Neuron (in vitro differentiated cells): Measurements from ENCODE around the gene CITED2.
A peak's percentile ranks its signal among the peaks of the same experiment; 100 is the strongest.
"Not testable (repeated sequence)": the region's sequence is repeated elsewhere in the genome, so short reads cannot be mapped to it uniquely, and the experiment has no call there.

ENCODE experiments used
- H2AFZ ChIP-seq: one replicate; pipeline ENCODE4 v1.6.1; 2013; ENCODE audit warnings: low read depth, mild to moderate bottlenecking, inconsistent platforms, low read length, moderate library complexity
- H3K27me3 ChIP-seq: one replicate; pipeline ENCODE4 v1.6.1; 2013; ENCODE audit warnings: low read length; ENCODE audit not compliant: insufficient read depth
- H3K36me3 ChIP-seq: one replicate; pipeline ENCODE4 v1.6.1; 2013; ENCODE audit warnings: low read length; ENCODE audit not compliant: insufficient read depth
- H3K4me1 ChIP-seq: one replicate; pipeline ENCODE4 v1.6.1; 2013; ENCODE audit warnings: low read length; ENCODE audit not compliant: insufficient read depth
- H3K4me3 ChIP-seq: 2 replicates; pipeline ENCODE4 v1.5.1; 2013; ENCODE audit warnings: mild to moderate bottlenecking, low read length, moderate library complexity
- H3K9me3 ChIP-seq: one replicate; pipeline ENCODE4 v1.6.1; 2013; ENCODE audit warnings: low read length

The CITED2 gene

GRCh38 chr6:139368661-139369060, 5.8 kb downstream of the CITED2 start:
- peaks cover 24% of the 10 kb centered on the region for H3K36me3 ChIP-seq
- no peaks in the 10 kb centered on the region for H3K9me3 ChIP-seq
- peaks cover 48% of the 10 kb centered on the region for H3K4me1 ChIP-seq
- H3K27me3 ChIP-seq: no peaks in the 10 kb centered on the region
- H2AFZ ChIP-seq: no peak overlapping the region
- no peak overlapping the region for H3K4me3 ChIP-seq

GRCh38 chr6:139367810-139368351, 6.6 kb downstream of the CITED2 start:
- Histone ChIP-seq H2AFZ (no peak overlapping the region), H3K4me3 (peak overlapping the region; percentile 16), H3K27me3 (no peaks in the 10 kb centered on the region), H3K9me3 (no peaks in the 10 kb centered on the region), H3K36me3 (peaks cover 17% of the 10 kb centered on the region), H3K4me1 (peaks cover 48% of the 10 kb centered on the region)

- Histone ChIP-seq H3K27me3 (no peaks in the 10 kb centered on the region), H2AFZ (no peak overlapping the region), H3K4me3 (no peak overlapping the region), H3K4me1 (peaks cover 27% of the 10 kb centered on the region), H3K36me3 (no peaks in the 10 kb centered on the region), H3K9me3 (no peaks in the 10 kb centered on the region)
These were observed 9.5 kb downstream of the CITED2 start for GRCh38 chr6:139364982-139365379.

GRCh38 chr6:139364302-139364981, 10.0 kb downstream of the CITED2 start:
- no peaks in the 10 kb centered on the region for H3K27me3 ChIP-seq
- H3K36me3 ChIP-seq: no peaks in the 10 kb centered on the region
- H2AFZ ChIP-seq: no peak overlapping the region
- no peaks in the 10 kb centered on the region for H3K9me3 ChIP-seq
- peaks cover 23% of the 10 kb centered on the region for H3K4me1 ChIP-seq
- no peak overlapping the region for H3K4me3 ChIP-seq

GRCh38 chr6:139363797-139364196, 10.7 kb downstream of the CITED2 start:
- H3K4me3 ChIP-seq, H2AFZ ChIP-seq, H3K9me3 ChIP-seq, H3K27me3 ChIP-seq, H3K36me3 ChIP-seq: not testable (repeated sequence)
- H3K4me1 ChIP-seq: peaks cover 17% of the 10 kb centered on the region

- not testable (repeated sequence) for H3K9me3 ChIP-seq, H2AFZ ChIP-seq, H3K4me3 ChIP-seq, H3K36me3 ChIP-seq, H3K27me3 ChIP-seq
- peaks cover 10% of the 10 kb centered on the region for H3K4me1 ChIP-seq
These were observed 11.3 kb downstream of the CITED2 start for GRCh38 chr6:139363123-139363522.

GRCh38 chr6:139361211-139361610, 13.2 kb downstream of the CITED2 start:
- Histone ChIP-seq H3K27me3 (no peaks in the 10 kb centered on the region), H3K4me3 (no peak overlapping the region), H3K4me1 (no peaks in the 10 kb centered on the region), H3K9me3 (no peaks in the 10 kb centered on the region), H2AFZ (no peak overlapping the region), H3K36me3 (no peaks in the 10 kb centered on the region)

- Histone ChIP-seq H2AFZ (no peak overlapping the region), H3K27me3 (no peaks in the 10 kb centered on the region), H3K9me3 (no peaks in the 10 kb centered on the region), H3K4me1 (no peaks in the 10 kb centered on the region), H3K4me3 (no peak overlapping the region), H3K36me3 (no peaks in the 10 kb centered on the region)
These were observed 17.5 kb downstream of the CITED2 start for GRCh38 chr6:139356924-139357323.

- Histone ChIP-seq H3K4me1 (no peaks in the 10 kb centered on the region), H3K27me3 (no peaks in the 10 kb centered on the region), H2AFZ (no peak overlapping the region), H3K36me3 (no peaks in the 10 kb centered on the region), H3K4me3 (no peak overlapping the region), H3K9me3 (no peaks in the 10 kb centered on the region)
These were observed 18.5 kb downstream of the CITED2 start for GRCh38 chr6:139355777-139356445.

- no peaks in the 10 kb centered on the region for H3K4me1 ChIP-seq
- no peak overlapping the region for H3K4me3 ChIP-seq
- no peaks in the 10 kb centered on the region for H3K36me3 ChIP-seq
- H3K27me3 ChIP-seq: no peaks in the 10 kb centered on the region
- no peaks in the 10 kb centered on the region for H3K9me3 ChIP-seq
- H2AFZ ChIP-seq: no peak overlapping the region
These were observed 19.3 kb downstream of the CITED2 start for GRCh38 chr6:139355172-139355571.

- Histone ChIP-seq H3K9me3 (no peaks in the 10 kb centered on the region), H3K4me3 (no peak overlapping the region), H3K27me3 (no peaks in the 10 kb centered on the region), H3K4me1 (no peaks in the 10 kb centered on the region), H2AFZ (no peak overlapping the region), H3K36me3 (no peaks in the 10 kb centered on the region)
These were observed 20.3 kb downstream of the CITED2 start for GRCh38 chr6:139354189-139354588.

- Histone ChIP-seq H3K4me3 (no peak overlapping the region), H3K36me3 (no peaks in the 10 kb centered on the region), H2AFZ (no peak overlapping the region), H3K4me1 (no peaks in the 10 kb centered on the region), H3K9me3 (no peaks in the 10 kb centered on the region), H3K27me3 (no peaks in the 10 kb centered on the region)
These were observed 24.9 kb downstream of the CITED2 start for GRCh38 chr6:139349464-139350020.

- Histone ChIP-seq H3K9me3 (peaks cover 1% of the 10 kb centered on the region), H2AFZ (no peak overlapping the region), H3K4me1 (no peaks in the 10 kb centered on the region), H3K4me3 (no peak overlapping the region), H3K27me3 (no peaks in the 10 kb centered on the region), H3K36me3 (no peaks in the 10 kb centered on the region)
These were observed 28.1 kb downstream of the CITED2 start for GRCh38 chr6:139346392-139346791.
